Nephron (organoid): ENCODE data around the gene TMC4.

Experiments
- H3K27ac Mint-ChIP-seq, 3 experiments: 2 replicates each; pipeline ENCODE4 v1.8.0; 2020; ENCODE audit warnings: mixed read lengths in 3 of 3, mild to moderate bottlenecking in 2 of 3, moderate library complexity in 1 of 3
- H3K27me3 Mint-ChIP-seq: 2 replicates; pipeline ENCODE4 v1.8.0; 2021; ENCODE audit warnings: low read depth, mild to moderate bottlenecking, moderate library complexity, mixed read lengths
- H3K36me3 Mint-ChIP-seq: 2 replicates; pipeline ENCODE4 v1.8.0; 2020; ENCODE audit warnings: low read depth, mixed read lengths
- H3K4me1 Mint-ChIP-seq: 2 replicates; pipeline ENCODE4 v1.8.0; 2020; ENCODE audit warnings: mixed read lengths
- H3K4me3 Mint-ChIP-seq, 3 experiments: 2 replicates each; pipeline ENCODE4 v1.8.0; 2020; ENCODE audit warnings: mild to moderate bottlenecking in 3 of 3, mixed read lengths in 3 of 3, moderate library complexity in 2 of 3
- H3K9me3 Mint-ChIP-seq: 2 replicates; pipeline ENCODE4 v1.8.0; 2020; ENCODE audit warnings: mixed read lengths
- TF ChIP-seq, protein P1 (sequence below), 3 experiments: fragments of 200-600 bp; sonication (generic); IDR thresholded peaks; one replicate each; pipeline ENCODE4 v1.5.0; 2021; ENCODE audit warnings: antibody characterized with exemption in 3 of 3; ENCODE audit not compliant: unreplicated experiment in 3 of 3

TMC4 gene

DNA sequence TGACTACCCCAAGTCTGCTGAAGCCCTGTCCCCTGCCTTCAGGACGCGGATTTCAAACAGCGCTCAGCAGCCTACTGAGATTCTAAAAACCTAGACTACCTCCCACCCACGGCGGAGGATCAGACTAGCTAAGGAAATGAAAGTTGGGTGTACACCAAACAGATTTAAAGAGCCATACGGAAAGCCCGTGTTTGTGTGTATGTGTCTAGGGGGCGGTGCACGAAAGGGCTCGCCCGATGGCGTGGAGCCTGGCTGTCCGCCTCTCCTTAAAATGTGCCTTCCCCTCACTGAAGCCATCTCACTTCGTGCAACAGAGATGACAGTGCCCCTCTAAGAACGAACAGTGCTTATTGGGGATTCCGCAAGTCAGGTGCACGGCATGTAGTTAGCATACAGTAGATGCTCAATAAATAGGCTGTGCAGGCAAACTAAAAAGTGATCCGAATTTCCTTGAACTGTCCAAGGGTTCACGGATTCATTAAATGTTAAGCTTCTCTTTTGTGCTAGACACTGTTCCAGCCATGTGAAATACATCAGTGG, 14.1 kb downstream of the TMC4 start:
- peak overlapping the region; percentile 98 to 99 (median 98) for H3K4me3 Mint-ChIP-seq
- H3K36me3 Mint-ChIP-seq: peaks cover 39% of the 10 kb centered on the region
- peaks cover 6% of the 10 kb centered on the region for H3K27me3 Mint-ChIP-seq
- TF ChIP-seq, protein P1, sequence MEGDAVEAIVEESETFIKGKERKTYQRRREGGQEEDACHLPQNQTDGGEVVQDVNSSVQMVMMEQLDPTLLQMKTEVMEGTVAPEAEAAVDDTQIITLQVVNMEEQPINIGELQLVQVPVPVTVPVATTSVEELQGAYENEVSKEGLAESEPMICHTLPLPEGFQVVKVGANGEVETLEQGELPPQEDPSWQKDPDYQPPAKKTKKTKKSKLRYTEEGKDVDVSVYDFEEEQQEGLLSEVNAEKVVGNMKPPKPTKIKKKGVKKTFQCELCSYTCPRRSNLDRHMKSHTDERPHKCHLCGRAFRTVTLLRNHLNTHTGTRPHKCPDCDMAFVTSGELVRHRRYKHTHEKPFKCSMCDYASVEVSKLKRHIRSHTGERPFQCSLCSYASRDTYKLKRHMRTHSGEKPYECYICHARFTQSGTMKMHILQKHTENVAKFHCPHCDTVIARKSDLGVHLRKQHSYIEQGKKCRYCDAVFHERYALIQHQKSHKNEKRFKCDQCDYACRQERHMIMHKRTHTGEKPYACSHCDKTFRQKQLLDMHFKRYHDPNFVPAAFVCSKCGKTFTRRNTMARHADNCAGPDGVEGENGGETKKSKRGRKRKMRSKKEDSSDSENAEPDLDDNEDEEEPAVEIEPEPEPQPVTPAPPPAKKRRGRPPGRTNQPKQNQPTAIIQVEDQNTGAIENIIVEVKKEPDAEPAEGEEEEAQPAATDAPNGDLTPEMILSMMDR (IDR thresholded peaks at IDR 0.05; ENCODE audit: unreplicated experiment in 3 of 3): no peak
- peaks cover 10% of the 10 kb centered on the region for H3K9me3 Mint-ChIP-seq
- peak overlapping the region; percentile 97 to 98 (median 97) for H3K27ac Mint-ChIP-seq
- H3K4me1 Mint-ChIP-seq: peaks cover 34% of the 10 kb centered on the region

DNA sequence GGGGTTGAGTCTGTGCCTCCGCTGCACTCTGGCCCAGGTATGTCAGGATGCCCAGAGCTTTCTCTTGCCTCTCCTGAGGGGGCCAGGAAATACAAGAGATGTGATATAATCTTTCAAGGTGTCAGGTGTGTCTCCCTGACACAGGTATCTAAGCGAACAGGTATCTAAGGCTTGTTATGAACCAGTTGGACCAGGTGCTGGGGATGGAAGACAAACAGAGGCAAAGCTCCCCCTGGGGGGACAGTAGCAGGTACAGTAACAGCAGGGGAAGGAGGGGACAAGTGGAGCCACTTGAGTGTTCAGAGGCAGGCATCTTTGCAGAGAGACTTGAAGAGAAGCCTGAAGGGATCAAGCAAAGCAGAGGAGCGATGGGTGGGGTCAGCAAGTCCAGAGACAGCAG, 16.0 kb downstream of the TMC4 start:
- H3K4me3 Mint-ChIP-seq: peak overlapping the region; percentile 69 to 77 (median 70)
- peaks cover 32% of the 10 kb centered on the region for H3K4me1 Mint-ChIP-seq
- TF ChIP-seq, protein P1 (IDR thresholded peaks at IDR 0.05; ENCODE audit: unreplicated experiment in 3 of 3): no peak
- H3K27me3 Mint-ChIP-seq: no peaks in the 10 kb centered on the region
- peak overlapping the region; percentile 5 to 80 (median 57) for H3K27ac Mint-ChIP-seq
- peaks cover 6% of the 10 kb centered on the region for H3K9me3 Mint-ChIP-seq
- peaks cover 38% of the 10 kb centered on the region for H3K36me3 Mint-ChIP-seq

DNA sequence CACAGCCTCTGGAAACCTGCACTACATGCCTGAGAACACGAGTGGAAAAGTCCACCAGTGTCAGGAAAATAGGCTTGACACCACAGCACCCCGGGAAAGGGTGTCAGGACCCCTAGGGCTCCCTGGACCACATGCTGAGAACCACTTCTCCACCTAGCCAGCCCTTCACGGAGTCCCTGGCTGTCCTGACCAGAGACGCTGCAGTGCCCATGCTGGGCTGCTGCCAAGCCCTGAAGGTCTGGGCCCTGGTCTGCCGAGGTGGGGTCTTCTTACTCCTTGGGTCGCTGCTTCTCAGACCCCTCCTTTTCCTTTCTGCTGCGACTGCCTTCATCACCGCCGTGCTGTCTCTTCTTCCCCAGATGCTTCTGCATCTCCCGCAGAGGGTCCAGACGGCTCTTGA, 16.5 kb downstream of the TMC4 start:
- H3K9me3 Mint-ChIP-seq: peaks cover 6% of the 10 kb centered on the region
- no peak overlapping the region for H3K27ac Mint-ChIP-seq
- H3K4me1 Mint-ChIP-seq: peaks cover 32% of the 10 kb centered on the region
- peaks cover 42% of the 10 kb centered on the region for H3K36me3 Mint-ChIP-seq
- TF ChIP-seq, protein P1 (IDR thresholded peaks at IDR 0.05; ENCODE audit: unreplicated experiment in 3 of 3): no peak
- H3K27me3 Mint-ChIP-seq: no peaks in the 10 kb centered on the region
- peak overlapping the region in 1 of 3 experiments; percentile 32 for H3K4me3 Mint-ChIP-seq

DNA sequence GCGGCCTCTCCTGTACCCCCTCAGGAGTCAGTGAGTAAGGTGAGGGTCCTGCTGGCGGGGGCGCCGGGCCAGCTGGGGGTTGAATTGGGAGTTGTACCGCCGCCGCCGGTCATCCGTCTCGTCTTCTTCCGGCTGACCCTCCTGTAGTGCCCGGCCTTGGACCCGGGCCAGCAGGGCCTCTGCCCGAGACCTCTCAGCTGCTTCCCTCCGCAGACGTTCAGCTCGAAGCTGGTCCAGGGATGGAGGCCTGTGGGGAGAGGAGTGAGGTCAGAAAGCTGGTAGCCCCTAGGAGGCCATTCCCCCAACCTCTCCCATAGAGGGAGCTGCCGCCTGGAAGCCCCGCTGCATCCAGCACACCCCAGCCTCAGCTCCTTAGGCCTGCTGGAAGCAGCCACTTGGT, 17.3 kb downstream of the TMC4 start:
- Mint-ChIP-seq H3K36me3 (peaks cover 48% of the 10 kb centered on the region), H3K4me1 (peaks cover 27% of the 10 kb centered on the region), H3K27ac (no peak overlapping the region), H3K9me3 (peaks cover 4% of the 10 kb centered on the region), H3K27me3 (no peaks in the 10 kb centered on the region), H3K4me3 (no peak overlapping the region)
- TF ChIP-seq, protein P1 (IDR thresholded peaks at IDR 0.05; ENCODE audit: unreplicated experiment in 3 of 3): no peak

DNA sequence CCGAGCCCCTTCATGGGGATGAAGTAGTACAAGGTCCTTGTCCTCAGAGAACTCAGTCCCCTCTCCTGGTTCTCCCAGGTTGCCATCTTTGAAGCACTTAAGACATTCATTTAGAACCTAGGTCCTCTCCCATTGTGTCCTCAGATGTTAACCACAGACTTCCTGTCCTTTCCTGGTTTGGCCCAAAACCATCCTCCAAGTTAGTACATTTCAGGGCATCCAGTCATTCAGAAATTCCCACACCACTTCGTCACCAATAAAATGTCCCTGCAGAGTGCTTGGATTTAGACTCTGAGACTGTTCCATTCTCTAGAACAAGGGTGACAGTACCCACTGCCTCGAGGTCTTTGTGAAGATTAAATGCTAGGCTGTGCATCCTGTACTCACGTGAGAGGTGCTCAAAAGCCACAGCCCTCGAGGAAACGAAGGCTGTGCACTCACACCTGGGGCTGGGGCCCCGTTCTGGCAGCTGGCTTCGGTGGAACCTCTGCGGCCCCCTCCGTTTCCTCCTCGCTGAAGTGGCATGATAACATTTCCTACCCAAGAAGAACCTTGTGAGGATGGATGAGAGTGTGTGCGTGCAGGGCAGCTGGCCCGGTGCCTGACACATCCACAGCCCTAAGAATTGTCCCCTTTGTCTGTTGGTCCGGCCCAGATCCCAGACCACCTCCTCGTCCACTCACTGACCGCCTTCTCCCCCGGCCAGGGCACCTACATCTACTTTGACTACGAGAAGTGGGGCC, 18.2 kb downstream of the TMC4 start:
- Mint-ChIP-seq H3K27me3 (no peaks in the 10 kb centered on the region), H3K36me3 (peaks cover 49% of the 10 kb centered on the region), H3K4me1 (peaks cover 19% of the 10 kb centered on the region), H3K9me3 (peaks cover under 1% of the 10 kb centered on the region), H3K27ac (peak overlapping the region in 2 of 3 experiments; percentile 37 to 43), H3K4me3 (no peak overlapping the region)
- TF ChIP-seq, protein P1 (IDR thresholded peaks at IDR 0.05; ENCODE audit: unreplicated experiment in 3 of 3): no peak
